ENCODE results near the gene CDH15. TPM values are rescaled to one million over a fixed set of nuclear protein-coding genes. Genes with fewer than 3 reads are reported as not detected.
"Not testable (repeated sequence)": the region's sequence is repeated elsewhere in the genome, so short reads cannot be mapped to it uniquely, and the experiment has no call there.

CDH15 gene
- total RNA-seq, 1 donor from 2014 or later: 0.18 TPM

DNA sequence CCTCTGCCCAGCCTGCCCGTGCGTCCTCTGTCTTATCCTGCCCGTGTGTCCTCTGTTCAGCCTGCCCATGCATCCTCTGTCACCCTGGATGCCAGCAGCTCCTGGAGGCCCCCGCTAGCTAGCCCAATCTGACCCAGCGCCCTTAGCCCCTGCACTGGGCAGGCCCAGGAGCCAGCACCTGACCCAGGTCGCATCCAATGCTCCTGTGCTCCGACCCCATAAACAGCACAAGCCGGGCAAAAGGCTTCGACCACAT is 13.1 kb downstream of the CDH15 start:
- TF ChIP-seq, protein P1, sequence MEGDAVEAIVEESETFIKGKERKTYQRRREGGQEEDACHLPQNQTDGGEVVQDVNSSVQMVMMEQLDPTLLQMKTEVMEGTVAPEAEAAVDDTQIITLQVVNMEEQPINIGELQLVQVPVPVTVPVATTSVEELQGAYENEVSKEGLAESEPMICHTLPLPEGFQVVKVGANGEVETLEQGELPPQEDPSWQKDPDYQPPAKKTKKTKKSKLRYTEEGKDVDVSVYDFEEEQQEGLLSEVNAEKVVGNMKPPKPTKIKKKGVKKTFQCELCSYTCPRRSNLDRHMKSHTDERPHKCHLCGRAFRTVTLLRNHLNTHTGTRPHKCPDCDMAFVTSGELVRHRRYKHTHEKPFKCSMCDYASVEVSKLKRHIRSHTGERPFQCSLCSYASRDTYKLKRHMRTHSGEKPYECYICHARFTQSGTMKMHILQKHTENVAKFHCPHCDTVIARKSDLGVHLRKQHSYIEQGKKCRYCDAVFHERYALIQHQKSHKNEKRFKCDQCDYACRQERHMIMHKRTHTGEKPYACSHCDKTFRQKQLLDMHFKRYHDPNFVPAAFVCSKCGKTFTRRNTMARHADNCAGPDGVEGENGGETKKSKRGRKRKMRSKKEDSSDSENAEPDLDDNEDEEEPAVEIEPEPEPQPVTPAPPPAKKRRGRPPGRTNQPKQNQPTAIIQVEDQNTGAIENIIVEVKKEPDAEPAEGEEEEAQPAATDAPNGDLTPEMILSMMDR (IDR thresholded peaks at IDR 0.05; ENCODE audit: insufficient read depth, low read depth, low read length): no peak
- TF ChIP-seq EZH2 (IDR thresholded peaks at IDR 0.05; ENCODE audit: insufficient read depth, low read length): no peak
- no peak for DNase-seq (ENCODE audit: low read depth)

DNA sequence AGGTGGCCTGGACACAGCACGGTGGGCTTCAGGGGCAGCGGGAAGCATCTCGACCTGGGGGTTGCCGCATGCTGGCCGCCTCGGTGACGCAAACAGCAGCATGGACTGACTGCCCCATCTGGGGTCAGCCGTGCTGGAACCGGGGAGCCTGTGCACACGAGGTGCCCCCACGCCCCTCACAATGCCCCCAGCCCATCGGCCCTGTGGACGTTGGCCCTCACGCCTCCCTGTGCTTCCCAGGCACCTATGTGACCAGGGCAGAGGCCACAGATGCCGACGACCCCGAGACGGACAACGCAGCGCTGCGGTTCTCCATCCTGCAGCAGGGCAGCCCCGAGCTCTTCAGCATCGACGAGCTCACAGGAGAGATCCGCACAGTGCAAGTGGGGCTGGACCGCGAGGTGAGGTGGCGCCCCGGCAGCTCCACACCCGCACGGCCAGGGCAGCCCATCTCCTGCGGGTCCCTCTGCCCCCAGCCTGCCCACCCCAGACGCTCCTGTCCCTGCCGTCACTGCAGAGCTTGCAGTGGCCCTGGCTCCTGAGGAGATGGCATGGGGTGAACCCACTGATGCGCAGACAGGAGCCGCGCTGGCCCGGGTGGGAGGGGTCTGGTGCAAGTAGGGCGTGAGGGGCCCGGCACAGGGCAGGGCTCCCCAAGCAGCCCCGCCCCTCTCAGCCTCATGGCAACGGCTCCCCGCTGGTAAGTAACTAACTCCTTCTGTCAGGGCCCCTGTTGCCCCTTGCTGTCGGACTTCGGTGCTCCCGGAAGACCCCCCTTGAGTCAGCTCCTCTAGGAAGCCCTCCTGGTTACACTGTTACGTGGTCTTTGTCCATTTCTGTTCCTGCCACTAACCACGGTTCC is 13.6 kb downstream of the CDH15 start:
- no peak overlapping the region for H3K4me2 ChIP-seq (ENCODE audit: low read length)
- Mint-ChIP-seq H3K27me3 (ENCODE audit: low read depth, unreplicated experiment) (peaks cover 17% of the 10 kb centered on the region), H3K9me3 (ENCODE audit: unreplicated experiment) (no peaks in the 10 kb centered on the region), H3K4me3 (ENCODE audit: unreplicated experiment) (no peak overlapping the region), H3K27ac (ENCODE audit: unreplicated experiment) (no peak overlapping the region), H3K4me1 (ENCODE audit: low read depth, unreplicated experiment) (no peaks in the 10 kb centered on the region), H3K36me3 (ENCODE audit: low read depth, unreplicated experiment) (no peaks in the 10 kb centered on the region)
- no peaks in the 10 kb centered on the region for H3K9me3 ChIP-seq (ENCODE audit: insufficient read depth, low read depth, low read length)
- H4K20me1 ChIP-seq (ENCODE audit: insufficient read depth, low read length): peaks cover 6% of the 10 kb centered on the region
- H3K4me3 ChIP-seq (ENCODE audit: insufficient read depth, low read depth, low read length): no peak overlapping the region
- TF ChIP-seq, protein P1 (IDR thresholded peaks at IDR 0.05; ENCODE audit: insufficient read depth, low read depth, low read length): no peak
- TF ChIP-seq EZH2 (IDR thresholded peaks at IDR 0.05; ENCODE audit: insufficient read depth, low read length): no peak
- H3K4me1 ChIP-seq (ENCODE audit: insufficient read depth, low read length): no peaks in the 10 kb centered on the region
- DNase-seq (ENCODE audit: low read depth) (no peak), FAIRE-seq (no peak)
- H2AFZ ChIP-seq (ENCODE audit: low read depth, low read length): no peak overlapping the region
- H3K79me2 ChIP-seq (ENCODE audit: insufficient read depth, low read length): no peaks in the 10 kb centered on the region
- H3K36me3 ChIP-seq (ENCODE audit: insufficient read depth, low read length): no peaks in the 10 kb centered on the region
- H3K27ac ChIP-seq (ENCODE audit: low read depth, low read length): no peak overlapping the region
- H3K9ac ChIP-seq (ENCODE audit: low read length): no peak overlapping the region
- peaks cover 4% of the 10 kb centered on the region for H3K27me3 ChIP-seq (ENCODE audit: insufficient read depth, low read length)

More for the DNA sequence above, 13.1 kb downstream of the CDH15 start:
- Histone ChIP-seq H3K9ac (ENCODE audit: low read length) (no peak overlapping the region), H3K9me3 (ENCODE audit: insufficient read depth, low read depth, low read length) (no peaks in the 10 kb centered on the region), H3K36me3 (ENCODE audit: insufficient read depth, low read length) (no peaks in the 10 kb centered on the region), H3K4me2 (ENCODE audit: low read length) (no peak overlapping the region), H3K27ac (ENCODE audit: low read depth, low read length) (no peak overlapping the region), H4K20me1 (ENCODE audit: insufficient read depth, low read length) (peaks cover 6% of the 10 kb centered on the region), H3K27me3 (ENCODE audit: insufficient read depth, low read length) (peaks cover 4% of the 10 kb centered on the region), H2AFZ (ENCODE audit: low read depth, low read length) (no peak overlapping the region), H3K4me1 (ENCODE audit: insufficient read depth, low read length) (no peaks in the 10 kb centered on the region), H3K4me3 (ENCODE audit: insufficient read depth, low read depth, low read length) (no peak overlapping the region), H3K79me2 (ENCODE audit: insufficient read depth, low read length) (no peaks in the 10 kb centered on the region)
- H3K4me1 Mint-ChIP-seq (ENCODE audit: low read depth, unreplicated experiment): no peaks in the 10 kb centered on the region
- FAIRE-seq: no peak
- H3K27ac Mint-ChIP-seq (ENCODE audit: unreplicated experiment): no peak overlapping the region
- H3K36me3 Mint-ChIP-seq (ENCODE audit: low read depth, unreplicated experiment): no peaks in the 10 kb centered on the region
- H3K9me3 Mint-ChIP-seq (ENCODE audit: unreplicated experiment): no peaks in the 10 kb centered on the region
- peaks cover 19% of the 10 kb centered on the region for H3K27me3 Mint-ChIP-seq (ENCODE audit: low read depth, unreplicated experiment)
- H3K4me3 Mint-ChIP-seq (ENCODE audit: unreplicated experiment): no peak overlapping the region

DNA sequence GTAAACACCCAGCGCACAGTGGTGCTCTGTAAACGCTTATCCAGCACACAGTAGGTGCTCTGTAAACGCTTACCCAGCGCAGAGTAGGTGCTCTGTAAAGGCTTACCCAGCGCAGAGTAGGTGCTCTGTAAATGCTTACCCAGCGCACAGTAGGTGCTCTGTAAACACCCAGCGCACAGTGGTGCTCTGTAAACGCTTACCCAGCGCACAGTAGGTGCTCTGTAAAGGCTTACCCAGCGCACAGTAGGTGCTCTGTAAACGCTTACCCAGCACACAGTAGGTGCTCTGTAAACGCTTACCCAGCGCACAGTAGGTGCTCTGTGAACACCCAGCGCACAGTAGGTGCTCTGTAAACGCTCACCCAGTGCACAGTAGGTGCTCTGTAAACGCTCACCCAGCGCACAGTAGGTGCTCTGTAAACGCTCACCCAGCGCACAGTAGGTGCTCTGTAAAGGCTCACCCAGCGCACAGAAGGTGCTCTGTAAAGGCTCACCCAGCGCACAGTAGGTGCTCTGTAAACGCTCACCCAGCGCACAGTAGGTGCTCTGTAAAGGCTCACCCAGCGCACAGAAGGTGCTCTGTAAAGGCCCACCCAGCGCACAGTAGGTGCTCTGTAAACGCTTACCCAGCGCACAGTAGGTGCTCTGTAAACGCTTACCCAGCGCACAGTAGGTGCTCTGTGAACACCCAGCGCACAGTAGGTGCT is 14.5 kb downstream of the CDH15 start:
- not testable (repeated sequence) for H4K20me1 ChIP-seq (ENCODE audit: insufficient read depth, low read length); H3K9ac ChIP-seq (ENCODE audit: low read length); H3K4me2 ChIP-seq (ENCODE audit: low read length); H3K4me3 ChIP-seq (ENCODE audit: insufficient read depth, low read depth, low read length); H3K79me2 ChIP-seq (ENCODE audit: insufficient read depth, low read length); H3K27ac ChIP-seq (ENCODE audit: low read depth, low read length); H2AFZ ChIP-seq (ENCODE audit: low read depth, low read length); H3K27ac Mint-ChIP-seq (ENCODE audit: unreplicated experiment); DNase-seq (ENCODE audit: low read depth); H3K36me3 Mint-ChIP-seq (ENCODE audit: low read depth, unreplicated experiment); H3K9me3 Mint-ChIP-seq (ENCODE audit: unreplicated experiment); H3K36me3 ChIP-seq (ENCODE audit: insufficient read depth, low read length); H3K4me3 Mint-ChIP-seq (ENCODE audit: unreplicated experiment); FAIRE-seq; H3K9me3 ChIP-seq (ENCODE audit: insufficient read depth, low read depth, low read length); H3K4me1 Mint-ChIP-seq (ENCODE audit: low read depth, unreplicated experiment); H3K27me3 ChIP-seq (ENCODE audit: insufficient read depth, low read length); H3K4me1 ChIP-seq (ENCODE audit: insufficient read depth, low read length)
- H3K27me3 Mint-ChIP-seq (ENCODE audit: low read depth, unreplicated experiment): peaks cover 18% of the 10 kb centered on the region

DNA sequence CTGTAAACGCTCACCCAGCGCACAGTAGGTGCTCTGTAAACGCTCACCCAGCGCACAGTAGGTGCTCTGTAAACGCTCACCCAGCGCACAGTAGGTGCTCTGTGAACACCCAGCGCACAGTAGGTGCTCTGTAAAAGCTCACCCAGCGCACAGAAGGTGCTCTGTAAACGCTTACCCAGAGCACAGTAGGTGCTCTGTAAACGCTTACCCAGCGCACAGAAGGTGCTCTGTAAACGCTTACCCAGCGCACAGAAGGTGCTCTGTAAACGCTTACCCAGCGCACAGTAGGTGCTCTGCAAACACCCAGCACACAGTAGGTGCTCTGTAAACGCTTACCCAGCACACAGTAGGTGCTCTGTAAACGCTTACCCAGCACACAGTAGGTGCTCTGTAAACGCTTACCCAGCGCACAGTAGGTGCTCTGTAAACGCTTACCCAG is 15.1 kb downstream of the CDH15 start:
- not testable (repeated sequence) for FAIRE-seq; H3K4me1 Mint-ChIP-seq (ENCODE audit: low read depth, unreplicated experiment); H3K9ac ChIP-seq (ENCODE audit: low read length); H3K4me3 Mint-ChIP-seq (ENCODE audit: unreplicated experiment); H3K9me3 Mint-ChIP-seq (ENCODE audit: unreplicated experiment); DNase-seq (ENCODE audit: low read depth); H3K36me3 ChIP-seq (ENCODE audit: insufficient read depth, low read length); H3K27ac ChIP-seq (ENCODE audit: low read depth, low read length); H3K27ac Mint-ChIP-seq (ENCODE audit: unreplicated experiment); H3K9me3 ChIP-seq (ENCODE audit: insufficient read depth, low read depth, low read length); H2AFZ ChIP-seq (ENCODE audit: low read depth, low read length); H3K36me3 Mint-ChIP-seq (ENCODE audit: low read depth, unreplicated experiment); H3K4me2 ChIP-seq (ENCODE audit: low read length); H3K27me3 ChIP-seq (ENCODE audit: insufficient read depth, low read length); H3K4me1 ChIP-seq (ENCODE audit: insufficient read depth, low read length); H3K4me3 ChIP-seq (ENCODE audit: insufficient read depth, low read depth, low read length); H3K79me2 ChIP-seq (ENCODE audit: insufficient read depth, low read length)
- peaks cover 11% of the 10 kb centered on the region for H4K20me1 ChIP-seq (ENCODE audit: insufficient read depth, low read length)
- peaks cover 17% of the 10 kb centered on the region for H3K27me3 Mint-ChIP-seq (ENCODE audit: low read depth, unreplicated experiment)

Data from astrocyte (in vitro differentiated cells and primary cell).